ENCODE results near the gene GLTP.

- no peak for TF ChIP-seq REST (IDR thresholded peaks at IDR 0.05)
- no peak for TF ChIP-seq TAF1 (conservative IDR thresholded peaks at IDR 0.05)
- TF ChIP-seq CTCF (IDR thresholded peaks at IDR 0.05; ENCODE audit: low read depth, low read length, missing input control), result no peak
- no peak for TF ChIP-seq RAD21 (IDR thresholded peaks at IDR 0.05)
- no peak for TF ChIP-seq ATF3 (IDR thresholded peaks at IDR 0.05)
- no peak for TF ChIP-seq MAX (IDR thresholded peaks at IDR 0.05)
- TF ChIP-seq FOXA1 (IDR thresholded peaks at IDR 0.05), result no peak
- TF ChIP-seq SP1 (IDR thresholded peaks at IDR 0.05), result no peak
Measured at GRCh38 chr12:109833307-109834189, 46.8 kb downstream of the GLTP start, which contains the start of gene TRPV4.
